Adrenal gland (tissue), 12 donors: ENCODE measurements around the gene COMMD1. TPM values are rescaled to one million over a fixed set of nuclear protein-coding genes. Genes with fewer than 3 reads are reported as not detected.
"Not testable (repeated sequence)": the region's sequence is repeated elsewhere in the genome, so short reads cannot be mapped to it uniquely, and the experiment has no call there.

Experiments
- DNase-seq, 7 donors: peaks; one replicate each; pipeline ENCODE4 v3.0.0-alpha.2; 2019 to 2020
- H3K27ac ChIP-seq, 5 donors: fragments of 200-600 bp; sonication (generic) in 4 of 5; 1 replicate in 3 of 5; 2 replicates in 2 of 5; pipeline versions ENCODE4 v1.5.1 to v1.8.0; 2016 to 2020; ENCODE audit warnings: mild to moderate bottlenecking in 1 of 5
- H3K27me3 ChIP-seq: fragments of 200-600 bp; 2 replicates; pipeline ENCODE4 v1.8.0; 2021
- H3K36me3 ChIP-seq, 2 donors: fragments of 200-600 bp; replicated peaks in 1 of 2; 1 replicate in 1 of 2; 2 replicates in 1 of 2; pipeline versions ENCODE4 v1.5.1 to v1.8.0; 2018 to 2022
- H3K4me1 ChIP-seq, 2 donors: fragments of 200-600 bp; replicated peaks in 1 of 2; 1 replicate in 1 of 2; 2 replicates in 1 of 2; pipeline versions ENCODE4 v1.5.1 to v1.8.0; 2018 to 2021
- H3K4me3 ChIP-seq, 4 donors: fragments of 200-600 bp; sonication (generic) in 3 of 4; one replicate each; pipeline ENCODE4 v1.5.1; 2016 to 2018
- H3K9me3 ChIP-seq, 3 donors: fragments of 200-600 bp; sonication (generic) in 1 of 3; replicated peaks in 1 of 3; 1 replicate in 2 of 3; 2 replicates in 1 of 3; pipeline versions ENCODE4 v1.5.1 to v1.8.0; 2016 to 2021
- CTCF ChIP-seq, 6 experiments: fragments of 450-650 bp in 4 of 6; fragments of 200-600 bp in 2 of 6; sonication (generic) in 1 of 6; IDR thresholded peaks; 1 replicate in 5 of 6; 2 replicates in 1 of 6; pipeline versions ENCODE4 v1.5.1 to v1.8.0; 2016 to 2021; ENCODE audit warnings: antibody characterized with exemption in 6 of 6, mild to moderate bottlenecking in 2 of 6, moderate library complexity in 1 of 6
- POLR2A ChIP-seq, 2 donors: fragments of 450-650 bp; IDR thresholded peaks; one replicate each; pipeline ENCODE4 v1.6.1; 2017; ENCODE audit warnings: antibody characterized with exemption in 2 of 2, mild to moderate bottlenecking in 2 of 2, moderate library complexity in 1 of 2
- WGBS, 4 donors: extraction: QIAGEN DNeasy Blood & Tissue Kit in 2 of 4; methylation state at CpG; one replicate each; pipeline versions ENCODE4 v1.1.5 to v1.1.7; 2013 to 2017; 5-methylcytosine and 5-hydroxymethylcytosine counted together
- intact Hi-C, 2 donors: fragments of 100-400 bp; cut with DNase I; formaldehyde crosslinking; loops; one replicate each; pipeline versions ENCODE4 v1.14.1 to v1.15.0; 2022 to 2023
- polyA plus RNA-seq, 3 donors: library from polyadenylated mRNA; stranded (reverse); fragments of 200-250 nt in 2 of 3; fragments of 350-450 nt in 1 of 3; fragmentation: Illumina TruSeq in 1 of 3; extraction: RNeasy Lipid Tissue Mini Kit (QIAGEN cat#74804) in 1 of 3; gene quantifications; one replicate each; pipeline ENCODE4 v1.2.3, GENCODE V29; 2013 to 2014
- total RNA-seq, 9 donors: library from RNA; depleted of rRNA in 4 of 9; stranded (reverse); fragments of >200 nt in 4 of 9; fragments of 120-200 nt in 1 of 9; fragmentation: NEBNext Ultra II Directional in 1 of 9; extraction: Animal tissue kit (Norgen Biotek cat#: 25700) in 1 of 9; gene quantifications; one replicate each; pipeline versions ENCODE4 v1.1.0 to v1.2.4, GENCODE V29; 2013 to 2023
- donor health status: healthy with polysubstance abuse.
- donor health status: Bipolar disorder and iron deficiency.
- donor health status: DM: yes; HTN: yes; CAD: no.
- donor health status: DM: no; HTN: no; CAD: no.
- donor health status: DM: no; HTN: no; CAD: no.
- donor health status: DM: yes; HTN: yes; CAD: no.

Gene COMMD1
- total and polyA plus RNA-seq, 12 donors = 35.5 to 89.9 (median 55.4) TPM

GRCh38 chr2:62040926-62041325, 135.5 kb downstream of the COMMD1 start:
- no peak for TF ChIP-seq POLR2A (IDR thresholded peaks at IDR 0.05)
- no peak for TF ChIP-seq CTCF (IDR thresholded peaks at IDR 0.05)
- 91 to 96% (median 92%) methylated on average over 3 of the region's 3 CpGs for WGBS, 4 donors
- intact Hi-C loops = no loop called here

GRCh38 chr2:62041701-62042385, 136.4 kb downstream of the COMMD1 start:
- intact Hi-C loops, H3K4me3 ChIP-seq, DNase-seq, H3K36me3 ChIP-seq, H3K4me1 ChIP-seq, H3K27ac ChIP-seq, H3K9me3 ChIP-seq, H3K27me3 ChIP-seq: not testable (repeated sequence)
- 88 to 97% (median 94%) methylated on average over 16 of the region's 16 CpGs for WGBS, 4 donors

More at GRCh38 chr2:62040926-62041325, 135.5 kb downstream of the COMMD1 start:
- Histone ChIP-seq H3K36me3 (no peaks in the 10 kb centered on the region), H3K27ac (no peak overlapping the region), H3K9me3 (no peaks in the 10 kb centered on the region), H3K4me3 (no peak overlapping the region), H3K4me1 (no peaks in the 10 kb centered on the region), H3K27me3 (no peaks in the 10 kb centered on the region)
- DNase-seq = no peak

- DNase-seq = no peak
- Histone ChIP-seq H3K4me3 (no peak overlapping the region), H3K9me3 (no peaks in the 10 kb centered on the region), H3K36me3 (no peaks in the 10 kb centered on the region), H3K4me1 (no peaks in the 10 kb centered on the region), H3K27me3 (no peaks in the 10 kb centered on the region), H3K27ac (no peak overlapping the region)
- TF ChIP-seq CTCF (IDR thresholded peaks at IDR 0.05) = no peak
- TF ChIP-seq POLR2A (IDR thresholded peaks at IDR 0.05) = no peak
- 97 to 99% (median 98%) methylated on average over 10 to 30 of the region's 30 CpGs for WGBS, 4 donors
- intact Hi-C loops = no loop called here
Observed at GRCh38 chr2:62042400-62042799, 136.9 kb downstream of the COMMD1 start.

- 83 to 88% (median 84%) methylated on average over 2 of the region's 2 CpGs for WGBS, 4 donors
- no peak for DNase-seq
- H3K27me3 ChIP-seq = no peaks in the 10 kb centered on the region
Observed at GRCh38 chr2:62042944-62043343, 137.5 kb downstream of the COMMD1 start.

More at GRCh38 chr2:62042944-62043343, 137.5 kb downstream of the COMMD1 start:
- no peak overlapping the region for H3K4me3 ChIP-seq
- no peaks in the 10 kb centered on the region for H3K36me3 ChIP-seq
- no peak for TF ChIP-seq CTCF (IDR thresholded peaks at IDR 0.05)
- TF ChIP-seq POLR2A (IDR thresholded peaks at IDR 0.05) = no peak
- no peaks in the 10 kb centered on the region for H3K9me3 ChIP-seq
- intact Hi-C loops = no loop called here
- no peak overlapping the region for H3K27ac ChIP-seq
- H3K4me1 ChIP-seq = no peaks in the 10 kb centered on the region
